Parathyroid adenoma (tissue), 2 donors: ENCODE measurements around the gene RNU6-8.

ENCODE experiments used
- H2AFZ ChIP-seq: fragments of 300-600 bp; sonication (generic); one replicate; pipeline ENCODE4 v1.7.0; 2017; ENCODE audit warnings: antibody characterized with exemption, mild to moderate bottlenecking
- H3K27ac ChIP-seq: fragments of 300-600 bp; sonication (generic); one replicate; pipeline ENCODE4 v1.7.0; 2017
- H3K27me3 ChIP-seq: fragments of 300-600 bp; sonication (generic); one replicate; pipeline ENCODE4 v1.7.0; 2017; ENCODE audit warnings: low read length; ENCODE audit not compliant: control insufficient read depth, insufficient read depth
- H3K36me3 ChIP-seq: fragments of 300-600 bp; sonication (generic); one replicate; pipeline ENCODE4 v1.7.0; 2017; ENCODE audit warnings: low read length; ENCODE audit not compliant: control insufficient read depth, insufficient read depth
- H3K4me1 ChIP-seq: fragments of 300-600 bp; sonication (generic); one replicate; pipeline ENCODE4 v1.7.0; 2017; ENCODE audit warnings: control low read depth
- H3K4me2 ChIP-seq: fragments of 300-600 bp; sonication (generic); one replicate; pipeline ENCODE4 v1.7.0; 2017; ENCODE audit warnings: low read length
- H3K4me3 ChIP-seq: fragments of 300-600 bp; sonication (generic); one replicate; pipeline ENCODE4 v1.7.0; 2017; ENCODE audit warnings: low read depth, low read length
- H3K79me2 ChIP-seq: fragments of 300-600 bp; sonication (generic); one replicate; pipeline ENCODE4 v1.7.0; 2017; ENCODE audit warnings: control low read depth
- H3K9ac ChIP-seq: fragments of 300-600 bp; sonication (generic); one replicate; pipeline ENCODE4 v1.7.0; 2017; ENCODE audit warnings: mild to moderate bottlenecking
- H3K9me3 ChIP-seq: fragments of 300-600 bp; sonication (generic); one replicate; pipeline ENCODE4 v1.7.0; 2017; ENCODE audit warnings: low read length; ENCODE audit not compliant: control insufficient read depth
- CTCF ChIP-seq: fragments of 300-600 bp; sonication (generic); IDR thresholded peaks from one replicate; pipeline ENCODE4 v1.7.0; 2017; ENCODE audit warnings: antibody characterized with exemption, mild to moderate bottlenecking
- donor health status: primary hyperparathyroidism.

Gene RNU6-8

GRCh38 chr14:32208490-32208889 lies 5.4 kb upstream of the RNU6-8 start:
- Histone ChIP-seq H3K4me2 (no peak overlapping the region), H3K9ac (no peak overlapping the region), H3K4me3 (no peak overlapping the region), H3K36me3 (no peaks in the 10 kb centered on the region), H2AFZ (peak overlapping the region; percentile 23), H3K4me1 (peaks cover 3% of the 10 kb centered on the region), H3K27me3 (no peaks in the 10 kb centered on the region), H3K27ac (no peak overlapping the region), H3K9me3 (no peaks in the 10 kb centered on the region), H3K79me2 (no peaks in the 10 kb centered on the region)
- no peak for TF ChIP-seq CTCF

GRCh38 chr14:32206552-32206951 lies 3.5 kb upstream of the RNU6-8 start:
- Histone ChIP-seq H3K9me3 (no peaks in the 10 kb centered on the region), H3K4me1 (peaks cover 8% of the 10 kb centered on the region), H3K79me2 (no peaks in the 10 kb centered on the region), H3K27ac (peak overlapping the region; percentile 13), H3K4me2 (no peak overlapping the region), H3K9ac (no peak overlapping the region), H3K36me3 (no peaks in the 10 kb centered on the region), H2AFZ (peak overlapping the region; percentile 9), H3K4me3 (no peak overlapping the region), H3K27me3 (no peaks in the 10 kb centered on the region)
- TF ChIP-seq CTCF = no peak

- Histone ChIP-seq H3K9me3 (no peaks in the 10 kb centered on the region), H3K36me3 (no peaks in the 10 kb centered on the region), H3K4me3 (no peak overlapping the region), H2AFZ (peak overlapping the region; percentile 9), H3K79me2 (no peaks in the 10 kb centered on the region), H3K4me2 (no peak overlapping the region), H3K4me1 (peaks cover 8% of the 10 kb centered on the region), H3K27me3 (no peaks in the 10 kb centered on the region), H3K27ac (peak overlapping the region; percentile 13), H3K9ac (no peak overlapping the region)
- TF ChIP-seq CTCF = no peak
These were observed 2.9 kb upstream of the RNU6-8 start for GRCh38 chr14:32205984-32206383.

GRCh38 chr14:32205554-32205953 lies 2.5 kb upstream of the RNU6-8 start:
- H3K27ac ChIP-seq = no peak overlapping the region
- no peak overlapping the region for H2AFZ ChIP-seq
- H3K36me3 ChIP-seq = no peaks in the 10 kb centered on the region
- TF ChIP-seq CTCF = no peak
- H3K4me1 ChIP-seq = peaks cover 8% of the 10 kb centered on the region
- H3K27me3 ChIP-seq = no peaks in the 10 kb centered on the region
- no peak overlapping the region for H3K4me3 ChIP-seq
- H3K9me3 ChIP-seq = no peaks in the 10 kb centered on the region
- H3K4me2 ChIP-seq = no peak overlapping the region
- H3K9ac ChIP-seq = no peak overlapping the region
- no peaks in the 10 kb centered on the region for H3K79me2 ChIP-seq

GRCh38 chr14:32203928-32204357 lies 874 bp upstream of the RNU6-8 start:
- Histone ChIP-seq H3K79me2 (no peaks in the 10 kb centered on the region), H3K4me2 (peak overlapping the region; percentile 51), H3K9ac (no peak overlapping the region), H3K27me3 (no peaks in the 10 kb centered on the region), H3K27ac (peak overlapping the region; percentile 92), H3K9me3 (no peaks in the 10 kb centered on the region), H2AFZ (peak overlapping the region; percentile 93), H3K4me3 (peak overlapping the region; percentile 80), H3K4me1 (peaks cover 8% of the 10 kb centered on the region), H3K36me3 (no peaks in the 10 kb centered on the region)
- no peak for TF ChIP-seq CTCF
